ENCODE data around the gene PIEZO2.

GRCh38 chr18:10930076-10930475 lies 219.3 kb downstream of the PIEZO2 start:
- no peak for TF ChIP-seq POLR2A (IDR thresholded peaks at IDR 0.05)
- no peak for TF ChIP-seq CTCF (IDR thresholded peaks at IDR 0.05)

All from esophagus squamous epithelium (tissue), 4 donors.